Measurements from ENCODE around the gene RASL10A. TPM values are rescaled to one million over a fixed set of nuclear protein-coding genes. Genes with fewer than 3 reads are reported as not detected.

The RASL10A gene
- total and polyA plus RNA-seq, 2 experiments from 2014 or later: 1.6 to 3.0 TPM

GRCh38 chr22:29334696-29335344 lies 19.3 kb upstream of the RASL10A start:
- peaks cover 8% of the 10 kb centered on the region; the same call in 1 of the 2 replicates for H3K36me3 ChIP-seq (ENCODE audit: insufficient read depth)
- ATAC-seq (no peak), DNase-seq (ENCODE audit: low spot score) (no peak)
- H3F3A ChIP-seq (replicated peaks; ENCODE audit: low read depth): no peaks in the 10 kb centered on the region
- Mint-ChIP-seq H3K4me1 (peaks cover 2% of the 10 kb centered on the region; the same call in 1 of the 3 replicates), H3K27me3 (ENCODE audit: insufficient read depth, low read depth, poor library complexity) (peaks cover 3% of the 10 kb centered on the region), H3K27ac (no peak overlapping the region), H3K9me3 (no peaks in the 10 kb centered on the region), H3K4me3 (no peak overlapping the region), H3K36me3 (ENCODE audit: low read depth) (peaks cover 29% of the 10 kb centered on the region)
- H3K9me2 ChIP-seq (ENCODE audit: insufficient read depth): no peaks in the 10 kb centered on the region
- H3K27ac ChIP-seq (ENCODE audit: low read depth): no peak overlapping the region
- no peaks in the 10 kb centered on the region; the same call in 1 of the 2 replicates for H4K20me1 ChIP-seq (replicated peaks; ENCODE audit: insufficient read depth)
- no peak overlapping the region for H3K4me2 ChIP-seq
- TF ChIP-seq ETS1 (IDR thresholded peaks at IDR 0.05) (no peak), EZH2 (IDR thresholded peaks at IDR 0.05; ENCODE audit: low read depth, unreplicated experiment) (no peak), NANOG (IDR thresholded peaks at IDR 0.05; ENCODE audit: borderline replicate concordance) (no peak), JUNB (IDR thresholded peaks at IDR 0.05; ENCODE audit: unreplicated experiment) (no peak), CREB1 (CRISPR knock-in tag; IDR thresholded peaks at IDR 0.05; ENCODE audit: low read depth) (no peak), STAT1 (IDR thresholded peaks at IDR 0.05; ENCODE audit: unreplicated experiment) (no peak), EZH2phosphoT487 (IDR thresholded peaks at IDR 0.05; ENCODE audit: unreplicated experiment) (no peak), ZNF331 (CRISPR knock-in tag; IDR thresholded peaks at IDR 0.05; ENCODE audit: low read depth) (no peak), POLR2AphosphoS5 (IDR thresholded peaks at IDR 0.05; ENCODE audit: low read depth) (no peak), ZNF114 (CRISPR knock-in tag; IDR thresholded peaks at IDR 0.05) (no peak), REST (IDR thresholded peaks at IDR 0.05; ENCODE audit: unreplicated experiment) (no peak), ZNF462 (CRISPR knock-in tag; IDR thresholded peaks at IDR 0.05) (no peak), CTCF (conservative IDR thresholded peaks at IDR 0.05; ENCODE audit: low read depth in 2 of 2) (no peak)
- no peak overlapping the region for H2AFZ ChIP-seq
- no peaks in the 10 kb centered on the region for H3K27me3 ChIP-seq (ENCODE audit: insufficient read depth)
- H3K79me2 ChIP-seq (replicated peaks; ENCODE audit: insufficient read depth): no peaks in the 10 kb centered on the region
- H3K4me1 ChIP-seq (ENCODE audit: insufficient read depth): no peaks in the 10 kb centered on the region
- H3K4me3 ChIP-seq: no peak overlapping the region

Data from GM23338 (cell line).